Omental fat pad (tissue), 4 donors: ENCODE measurements around the gene CDK14. TPM values are rescaled to one million over a fixed set of nuclear protein-coding genes. Genes with fewer than 3 reads are reported as not detected.

Experiments
- ATAC-seq: fragments of 150-250 bp; one replicate; pipeline ENCODE4 v1.9.1; 2016; ENCODE audit warnings: mild to moderate bottlenecking, moderate library complexity; ENCODE audit not compliant: low FRiP score
- DNase-seq: peaks from one replicate; pipeline ENCODE4 v3.0.0-alpha.2; 2019; ENCODE audit warnings: low spot score
- CTCF ChIP-seq, 3 donors: fragments of 450-650 bp; IDR thresholded peaks; one replicate each; pipeline ENCODE4 v1.5.1; 2016 to 2017; ENCODE audit warnings: antibody characterized with exemption in 3 of 3, mild to moderate bottlenecking in 3 of 3, moderate library complexity in 2 of 3
- total RNA-seq, 4 donors: library from RNA; depleted of rRNA; stranded (reverse); fragments of >200 nt; gene quantifications; one replicate each; pipeline ENCODE4 v1.1.0, GENCODE V29; 2016

Gene CDK14
- total RNA-seq, 4 donors from 2014 or later: 25.2 to 40.3 (median 30.8) TPM

DNA sequence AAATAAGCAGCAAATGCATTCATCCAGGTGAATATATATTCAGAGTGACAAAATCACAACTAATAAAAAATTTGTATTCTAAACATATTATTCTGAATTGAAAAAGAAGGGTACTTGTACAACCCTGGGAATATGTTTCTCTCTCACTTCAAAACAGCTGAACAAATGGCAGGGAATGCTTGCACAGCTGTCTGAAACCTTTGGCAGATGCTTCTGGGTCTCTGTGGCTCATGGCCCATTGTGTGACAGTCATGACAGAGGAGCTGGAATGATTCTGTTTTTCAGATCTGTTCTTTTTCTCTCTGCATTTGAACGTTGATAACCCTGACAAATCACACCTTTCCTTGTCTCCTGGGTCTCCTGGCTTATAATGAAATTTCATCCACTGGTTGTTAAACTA is 392.4 kb downstream of the CDK14 start:
- no peak for TF ChIP-seq CTCF (IDR thresholded peaks at IDR 0.05)
- ATAC-seq: no peak

GRCh38 chr7:90988996-90989765 is 393.1 kb downstream of the CDK14 start:
- ATAC-seq (no peak), DNase-seq (no peak)
- no peak for TF ChIP-seq CTCF (IDR thresholded peaks at IDR 0.05)

More for the DNA sequence above, 392.4 kb downstream of the CDK14 start:
- no peak for DNase-seq

DNA sequence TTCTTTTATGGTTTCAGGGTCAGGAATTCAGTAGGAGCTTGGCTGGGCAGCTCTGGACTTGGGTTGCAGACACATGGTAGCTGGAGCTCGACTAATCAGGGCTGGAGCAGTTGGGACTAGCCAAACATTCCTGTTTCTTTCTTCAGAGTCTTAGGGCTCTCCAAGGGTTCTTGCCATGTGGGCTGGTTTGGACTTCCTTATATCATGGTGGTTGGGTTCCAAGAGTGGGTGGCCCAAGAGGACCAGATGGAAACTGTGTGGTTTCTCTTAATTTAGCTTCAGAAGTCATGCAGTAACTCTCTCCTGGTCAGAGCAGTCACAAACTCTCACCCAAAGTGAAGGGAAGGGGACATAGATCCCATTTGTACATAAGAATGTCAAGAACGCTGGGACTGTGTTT is 398.0 kb downstream of the CDK14 start:
- TF ChIP-seq CTCF (IDR thresholded peaks at IDR 0.05): no peak
- DNase-seq (no peak), ATAC-seq (no peak)

DNA sequence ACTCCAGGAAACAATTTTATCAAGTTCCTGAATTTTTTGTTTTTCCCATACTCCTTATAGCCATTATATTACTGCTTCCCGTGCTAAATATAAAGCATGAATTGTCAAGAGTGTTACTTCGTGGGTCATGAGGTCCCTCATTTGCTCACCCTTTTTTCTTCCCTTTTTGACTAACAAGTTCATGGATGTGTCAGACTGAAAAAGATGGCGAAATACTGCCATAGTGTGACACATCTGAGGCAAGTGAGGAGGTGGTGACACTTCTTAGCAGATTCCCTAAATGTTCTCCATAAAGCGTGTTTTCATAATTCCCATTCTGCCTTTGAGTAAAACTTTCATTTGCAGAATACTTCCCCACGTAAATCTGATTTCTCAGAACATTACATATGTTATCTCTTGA is 398.5 kb downstream of the CDK14 start:
- ATAC-seq: no peak
- DNase-seq: no peak
- no peak for TF ChIP-seq CTCF (IDR thresholded peaks at IDR 0.05)

DNA sequence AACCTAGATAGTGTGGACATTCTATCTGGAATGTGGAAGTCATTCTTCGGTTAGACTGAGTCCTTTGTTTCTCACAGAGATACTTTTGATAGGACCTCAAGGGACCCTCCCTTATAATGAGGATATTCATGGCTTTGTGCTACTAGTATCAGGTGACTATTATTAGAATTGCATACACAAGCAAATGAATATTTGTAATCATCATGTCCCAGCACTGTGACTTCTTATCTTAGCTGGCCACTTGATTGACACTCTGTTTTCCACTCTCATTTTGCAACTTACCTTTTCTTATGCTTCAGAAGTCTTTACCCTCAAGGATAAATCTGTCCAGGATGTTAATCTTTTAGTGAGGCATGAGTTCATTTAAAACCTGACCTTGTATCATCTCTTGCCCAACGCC is 399.9 kb downstream of the CDK14 start:
- TF ChIP-seq CTCF (IDR thresholded peaks at IDR 0.05): no peak
- no peak for DNase-seq
- ATAC-seq: no peak

GRCh38 chr7:90999989-91000979 is 404.2 kb downstream of the CDK14 start:
- TF ChIP-seq CTCF (IDR thresholded peaks at IDR 0.05): no peak

More at GRCh38 chr7:90999989-91000979, 404.2 kb downstream of the CDK14 start:
- DNase-seq: no peak
- ATAC-seq: no peak
